ENCODE results near the gene THSD4.

The THSD4 gene

DNA sequence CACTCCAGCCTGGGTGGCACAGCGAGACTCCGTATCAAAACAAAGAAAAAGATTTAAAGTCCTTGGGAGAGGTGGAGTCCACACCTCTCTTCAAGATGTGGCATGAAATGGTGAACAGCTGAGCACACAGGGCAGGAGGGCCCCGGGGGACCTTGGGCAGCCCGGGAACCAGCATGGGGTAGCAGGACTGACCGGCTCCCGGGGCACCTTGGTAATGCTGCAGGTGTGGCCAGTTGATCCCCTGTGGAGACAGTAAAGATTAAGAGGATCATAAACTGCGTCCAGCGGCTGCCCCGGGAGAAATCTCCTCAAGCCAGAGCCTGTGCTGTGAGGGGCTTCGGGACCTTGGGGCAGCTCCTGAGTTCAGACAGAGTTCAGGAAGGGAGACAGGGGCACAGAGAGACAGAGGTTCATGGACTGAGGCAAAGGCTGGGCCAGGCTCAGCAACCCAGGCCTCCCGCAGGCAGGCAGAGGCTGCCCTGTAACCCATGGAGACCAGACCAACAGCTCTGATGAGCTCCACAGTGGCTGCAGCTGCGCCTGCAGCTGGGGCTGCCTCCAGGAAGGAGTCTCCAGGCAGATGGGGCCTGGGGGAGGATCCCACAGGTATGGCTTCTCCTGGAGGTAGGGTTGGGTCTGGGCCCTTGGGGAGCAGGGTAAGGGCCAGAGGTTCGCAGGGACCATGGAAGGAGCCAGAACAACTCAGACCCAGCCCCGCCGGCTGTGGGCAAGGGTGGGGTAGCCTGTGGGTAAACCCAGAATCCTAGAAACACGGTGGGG, 695.2 kb downstream of the THSD4 start, which contains the start of gene NR2E3:
NR2E3 (plus strand) TSS at position 299 of the 780 bp plus-strand sequence; CDS start at position 489, 190 bp downstream.
- DNase-seq (ENCODE audit: low read depth), result no peak
- TF ChIP-seq, protein P1, sequence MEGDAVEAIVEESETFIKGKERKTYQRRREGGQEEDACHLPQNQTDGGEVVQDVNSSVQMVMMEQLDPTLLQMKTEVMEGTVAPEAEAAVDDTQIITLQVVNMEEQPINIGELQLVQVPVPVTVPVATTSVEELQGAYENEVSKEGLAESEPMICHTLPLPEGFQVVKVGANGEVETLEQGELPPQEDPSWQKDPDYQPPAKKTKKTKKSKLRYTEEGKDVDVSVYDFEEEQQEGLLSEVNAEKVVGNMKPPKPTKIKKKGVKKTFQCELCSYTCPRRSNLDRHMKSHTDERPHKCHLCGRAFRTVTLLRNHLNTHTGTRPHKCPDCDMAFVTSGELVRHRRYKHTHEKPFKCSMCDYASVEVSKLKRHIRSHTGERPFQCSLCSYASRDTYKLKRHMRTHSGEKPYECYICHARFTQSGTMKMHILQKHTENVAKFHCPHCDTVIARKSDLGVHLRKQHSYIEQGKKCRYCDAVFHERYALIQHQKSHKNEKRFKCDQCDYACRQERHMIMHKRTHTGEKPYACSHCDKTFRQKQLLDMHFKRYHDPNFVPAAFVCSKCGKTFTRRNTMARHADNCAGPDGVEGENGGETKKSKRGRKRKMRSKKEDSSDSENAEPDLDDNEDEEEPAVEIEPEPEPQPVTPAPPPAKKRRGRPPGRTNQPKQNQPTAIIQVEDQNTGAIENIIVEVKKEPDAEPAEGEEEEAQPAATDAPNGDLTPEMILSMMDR (IDR thresholded peaks at IDR 0.05; ENCODE audit: control insufficient read depth, extremely low read depth, insufficient read depth), result no peak
- no peak within 1 kb of the TSS for H3K4me3 ChIP-seq (ENCODE audit: low read depth, low read length)

DNA sequence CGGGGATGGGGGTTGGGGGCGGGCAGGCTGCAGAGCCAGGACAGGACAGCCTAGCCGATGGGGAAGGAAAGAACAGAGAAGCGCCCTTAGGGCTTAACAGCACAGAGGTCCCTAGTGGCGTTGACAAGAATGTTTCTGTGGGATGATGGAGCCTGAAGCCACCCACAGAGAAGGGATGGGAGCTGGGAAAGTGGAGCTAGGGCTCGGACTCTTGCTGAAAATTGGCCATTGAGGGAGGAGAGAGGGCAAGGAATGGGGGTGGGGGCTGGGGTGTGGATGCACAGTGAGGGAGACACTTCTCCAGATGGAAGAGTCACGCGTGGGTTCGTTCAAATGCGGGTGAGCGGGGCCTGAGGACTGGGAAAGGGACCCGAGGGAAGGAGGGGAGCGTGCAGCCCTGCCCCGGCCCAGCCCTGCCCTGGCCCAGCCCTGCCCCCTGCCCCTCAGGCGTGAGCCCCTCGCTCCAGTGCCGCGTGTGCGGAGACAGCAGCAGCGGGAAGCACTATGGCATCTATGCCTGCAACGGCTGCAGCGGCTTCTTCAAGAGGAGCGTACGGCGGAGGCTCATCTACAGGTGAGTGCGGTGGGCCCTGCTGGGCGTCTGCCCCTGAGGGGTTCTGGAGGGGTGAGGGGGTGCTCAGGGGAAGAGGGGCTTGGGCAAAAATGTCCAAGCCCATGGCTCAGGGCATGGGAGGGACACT, 695.9 kb downstream of the THSD4 start:
- TF ChIP-seq, protein P1 (IDR thresholded peaks at IDR 0.05; ENCODE audit: control insufficient read depth, extremely low read depth, insufficient read depth), result no peak
- DNase-seq (ENCODE audit: low read depth), result no peak
- H3K4me3 ChIP-seq (ENCODE audit: low read depth, low read length), result no peak overlapping the region

DNA sequence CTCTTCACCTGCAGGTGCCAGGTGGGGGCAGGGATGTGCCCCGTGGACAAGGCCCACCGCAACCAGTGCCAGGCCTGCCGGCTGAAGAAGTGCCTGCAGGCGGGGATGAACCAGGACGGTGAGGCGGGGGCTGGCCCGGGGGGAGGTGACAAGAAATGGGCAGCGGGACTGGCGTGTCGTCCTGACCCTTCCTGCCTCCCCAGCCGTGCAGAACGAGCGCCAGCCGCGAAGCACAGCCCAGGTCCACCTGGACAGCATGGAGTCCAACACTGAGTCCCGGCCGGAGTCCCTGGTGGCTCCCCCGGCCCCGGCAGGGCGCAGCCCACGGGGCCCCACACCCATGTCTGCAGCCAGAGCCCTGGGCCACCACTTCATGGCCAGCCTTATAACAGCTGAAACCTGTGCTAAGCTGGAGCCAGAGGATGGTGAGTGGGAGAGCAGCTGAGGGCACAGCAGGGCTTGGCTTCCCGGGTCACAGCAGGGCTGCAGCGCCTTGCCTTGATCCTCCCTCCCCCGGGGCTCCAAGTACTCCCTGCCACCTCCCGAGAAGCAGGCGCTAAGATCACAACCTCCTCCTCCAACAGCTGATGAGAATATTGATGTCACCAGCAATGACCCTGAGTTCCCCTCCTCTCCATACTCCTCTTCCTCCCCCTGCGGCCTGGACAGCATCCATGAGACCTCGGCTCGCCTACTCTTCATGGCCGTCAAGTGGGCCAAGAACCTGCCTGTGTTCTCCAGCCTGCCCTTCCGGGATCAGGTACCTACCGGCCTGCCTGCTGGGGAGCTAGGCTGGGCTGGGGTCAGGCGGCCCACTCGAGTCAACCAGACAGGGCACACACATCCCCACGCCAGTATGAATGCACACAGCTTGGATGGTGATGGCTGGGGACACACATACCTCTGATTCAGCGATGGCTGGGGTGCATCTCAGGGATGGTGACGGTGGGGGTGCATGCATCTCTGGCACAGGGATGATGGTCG, 696.8 kb downstream of the THSD4 start:
- DNase-seq (ENCODE audit: low read depth), result no peak
- TF ChIP-seq, protein P1 (IDR thresholded peaks at IDR 0.05; ENCODE audit: control insufficient read depth, extremely low read depth, insufficient read depth), result no peak
- H3K4me3 ChIP-seq (ENCODE audit: low read depth, low read length), result no peak overlapping the region

DNA sequence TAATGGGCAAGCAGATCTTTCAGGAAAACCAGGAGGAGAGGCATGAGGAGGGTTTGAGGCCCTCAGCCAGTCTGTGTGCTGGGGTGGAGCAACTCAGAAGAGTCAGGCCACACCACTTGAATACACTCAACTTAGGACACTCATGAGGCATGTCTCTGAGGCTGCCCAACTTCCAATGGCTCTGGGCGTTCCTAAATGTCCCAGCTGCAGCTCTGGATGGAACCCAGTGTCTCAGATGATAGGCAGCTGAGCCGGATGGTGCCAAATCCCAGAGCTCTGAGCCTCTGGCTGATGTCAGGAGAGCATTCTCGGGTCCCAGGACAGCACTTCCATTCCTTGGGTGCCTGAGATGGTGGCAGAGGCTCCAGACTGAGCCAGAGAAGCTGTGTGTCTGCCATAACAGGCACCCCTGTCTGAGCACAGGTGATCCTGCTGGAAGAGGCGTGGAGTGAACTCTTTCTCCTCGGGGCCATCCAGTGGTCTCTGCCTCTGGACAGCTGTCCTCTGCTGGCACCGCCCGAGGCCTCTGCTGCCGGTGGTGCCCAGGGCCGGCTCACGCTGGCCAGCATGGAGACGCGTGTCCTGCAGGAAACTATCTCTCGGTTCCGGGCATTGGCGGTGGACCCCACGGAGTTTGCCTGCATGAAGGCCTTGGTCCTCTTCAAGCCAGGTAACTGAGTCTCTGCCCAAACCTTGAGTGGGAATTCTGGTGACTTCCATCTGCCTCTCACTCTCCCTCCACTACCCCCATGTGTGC, 697.9 kb downstream of the THSD4 start:
- TF ChIP-seq, protein P1 (IDR thresholded peaks at IDR 0.05; ENCODE audit: control insufficient read depth, extremely low read depth, insufficient read depth), result no peak
- DNase-seq (ENCODE audit: low read depth), result no peak
- H3K4me3 ChIP-seq (ENCODE audit: low read depth, low read length), result no peak overlapping the region

DNA sequence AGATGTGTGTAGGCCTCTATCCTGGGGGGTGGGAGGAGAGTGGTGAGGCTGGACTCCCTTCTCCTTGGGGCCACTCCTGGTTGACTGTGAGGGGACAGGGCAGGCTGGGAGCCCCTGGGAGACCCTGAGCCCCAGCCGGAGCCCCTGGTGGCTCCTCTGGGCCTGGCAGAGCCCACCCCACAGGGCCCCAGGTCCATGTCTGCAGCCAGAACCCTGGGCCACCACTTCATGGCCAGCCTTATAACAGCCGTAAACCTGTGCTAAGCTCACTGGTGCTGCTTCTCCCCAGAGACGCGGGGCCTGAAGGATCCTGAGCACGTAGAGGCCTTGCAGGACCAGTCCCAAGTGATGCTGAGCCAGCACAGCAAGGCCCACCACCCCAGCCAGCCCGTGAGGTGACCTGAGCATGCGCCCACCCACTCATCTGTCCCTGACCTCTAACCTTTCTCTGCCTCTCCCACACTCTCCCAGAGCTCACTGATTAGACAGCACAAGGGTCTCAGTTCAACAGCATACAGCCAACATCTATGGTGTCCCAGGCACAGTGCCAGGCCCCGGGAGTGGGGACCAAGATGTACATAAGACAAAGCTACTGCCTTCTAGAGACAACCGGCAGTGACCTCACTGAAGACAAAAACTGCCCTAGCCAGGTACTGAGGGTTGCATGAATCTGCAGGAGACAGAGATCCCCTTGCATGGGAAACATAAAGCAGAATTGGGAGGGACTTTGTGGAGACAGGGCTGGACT, 698.6 kb downstream of the THSD4 start:
- TF ChIP-seq, protein P1 (IDR thresholded peaks at IDR 0.05; ENCODE audit: control insufficient read depth, extremely low read depth, insufficient read depth), result no peak
- H3K4me3 ChIP-seq (ENCODE audit: low read depth, low read length), result no peak overlapping the region
- DNase-seq (ENCODE audit: low read depth), result no peak
